VCaP (cell line): ENCODE measurements around the gene PIGU.

Experiments used
- H3K27ac ChIP-seq: fragments of 450-650 bp; 2 replicates; pipeline ENCODE4 v1.5.1; 2017
- TF ChIP-seq, protein P1 (sequence below): fragments of 450-650 bp; conservative IDR thresholded peaks from 2 replicates; pipeline ENCODE4 v1.5.1; 2017; ENCODE audit warnings: mild to moderate bottlenecking, moderate library complexity

Gene PIGU

DNA sequence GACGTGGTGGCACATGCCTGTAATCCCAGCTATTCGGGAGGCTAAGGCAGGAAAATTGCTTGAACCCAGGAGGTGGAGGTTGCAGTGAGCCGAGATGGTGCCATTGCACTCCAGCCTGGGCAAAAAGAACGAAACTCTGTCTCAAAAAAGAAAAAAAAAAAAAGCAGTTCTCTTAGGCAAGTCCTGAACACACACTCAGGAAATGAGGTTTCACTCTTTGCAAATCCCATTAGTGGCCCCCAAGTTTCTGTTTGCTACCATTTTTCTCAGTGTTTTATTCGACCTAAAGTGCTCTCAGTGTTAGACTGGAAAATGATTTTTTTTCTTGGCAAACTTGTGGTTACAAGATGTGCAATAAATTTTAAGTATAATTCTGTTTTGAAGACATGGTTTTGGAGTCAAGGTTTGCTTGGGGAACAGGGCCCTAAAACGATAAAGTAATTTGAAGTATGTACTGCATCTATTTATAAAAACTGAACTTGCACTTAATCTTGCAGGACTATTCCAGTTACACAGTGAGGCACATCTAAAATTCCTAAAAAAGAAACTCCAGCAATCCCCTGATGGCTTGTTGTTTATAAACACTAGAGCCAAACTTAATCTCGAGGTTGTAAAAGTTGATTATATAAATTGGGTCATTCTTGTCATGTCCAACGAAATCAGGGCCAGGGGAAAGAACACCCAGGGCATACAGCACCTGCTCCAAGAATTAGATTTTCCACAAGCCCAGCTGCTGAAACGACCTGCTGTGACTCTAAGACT, 75.8 kb downstream of the PIGU start:
- TF ChIP-seq, protein P1, sequence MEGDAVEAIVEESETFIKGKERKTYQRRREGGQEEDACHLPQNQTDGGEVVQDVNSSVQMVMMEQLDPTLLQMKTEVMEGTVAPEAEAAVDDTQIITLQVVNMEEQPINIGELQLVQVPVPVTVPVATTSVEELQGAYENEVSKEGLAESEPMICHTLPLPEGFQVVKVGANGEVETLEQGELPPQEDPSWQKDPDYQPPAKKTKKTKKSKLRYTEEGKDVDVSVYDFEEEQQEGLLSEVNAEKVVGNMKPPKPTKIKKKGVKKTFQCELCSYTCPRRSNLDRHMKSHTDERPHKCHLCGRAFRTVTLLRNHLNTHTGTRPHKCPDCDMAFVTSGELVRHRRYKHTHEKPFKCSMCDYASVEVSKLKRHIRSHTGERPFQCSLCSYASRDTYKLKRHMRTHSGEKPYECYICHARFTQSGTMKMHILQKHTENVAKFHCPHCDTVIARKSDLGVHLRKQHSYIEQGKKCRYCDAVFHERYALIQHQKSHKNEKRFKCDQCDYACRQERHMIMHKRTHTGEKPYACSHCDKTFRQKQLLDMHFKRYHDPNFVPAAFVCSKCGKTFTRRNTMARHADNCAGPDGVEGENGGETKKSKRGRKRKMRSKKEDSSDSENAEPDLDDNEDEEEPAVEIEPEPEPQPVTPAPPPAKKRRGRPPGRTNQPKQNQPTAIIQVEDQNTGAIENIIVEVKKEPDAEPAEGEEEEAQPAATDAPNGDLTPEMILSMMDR = no peak
- no peak overlapping the region for H3K27ac ChIP-seq

DNA sequence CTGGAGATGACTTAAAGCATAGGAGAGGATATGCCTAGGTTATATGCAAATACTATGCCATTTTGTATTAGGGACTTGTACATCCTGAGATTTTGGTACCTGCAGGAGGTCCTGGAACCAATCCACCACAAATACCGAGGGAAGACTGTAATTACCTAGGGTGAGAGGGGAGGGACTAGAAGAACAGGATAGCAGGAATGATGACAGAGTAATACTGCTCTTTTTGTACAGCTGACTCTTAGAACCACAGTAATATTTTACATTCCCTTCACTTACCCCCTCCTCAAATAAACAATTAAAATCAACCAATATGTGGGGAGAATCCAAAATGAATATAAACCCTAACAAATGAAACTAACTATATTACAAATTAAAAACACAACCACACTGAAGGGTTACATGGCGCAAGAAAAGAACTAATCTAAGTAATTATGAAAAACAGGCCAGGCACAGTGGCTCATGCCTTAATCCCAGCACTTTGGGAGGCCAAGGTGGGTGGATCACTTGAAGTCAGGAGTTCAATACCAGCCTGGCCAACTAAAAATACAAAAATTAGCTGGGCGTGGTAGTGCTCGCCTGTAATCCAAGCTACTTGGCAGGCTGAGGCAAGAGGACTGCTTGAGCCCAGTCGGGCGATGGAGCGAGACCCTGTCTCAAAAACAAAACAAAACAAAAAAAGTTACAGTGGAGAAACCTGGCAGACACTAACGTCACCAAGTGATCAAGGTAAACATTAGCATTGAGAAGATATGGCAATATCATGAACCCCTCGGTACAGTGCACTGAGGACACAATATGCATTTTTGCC, 81.3 kb downstream of the PIGU start:
- TF ChIP-seq, protein P1 = no peak
- H3K27ac ChIP-seq = no peak overlapping the region

DNA sequence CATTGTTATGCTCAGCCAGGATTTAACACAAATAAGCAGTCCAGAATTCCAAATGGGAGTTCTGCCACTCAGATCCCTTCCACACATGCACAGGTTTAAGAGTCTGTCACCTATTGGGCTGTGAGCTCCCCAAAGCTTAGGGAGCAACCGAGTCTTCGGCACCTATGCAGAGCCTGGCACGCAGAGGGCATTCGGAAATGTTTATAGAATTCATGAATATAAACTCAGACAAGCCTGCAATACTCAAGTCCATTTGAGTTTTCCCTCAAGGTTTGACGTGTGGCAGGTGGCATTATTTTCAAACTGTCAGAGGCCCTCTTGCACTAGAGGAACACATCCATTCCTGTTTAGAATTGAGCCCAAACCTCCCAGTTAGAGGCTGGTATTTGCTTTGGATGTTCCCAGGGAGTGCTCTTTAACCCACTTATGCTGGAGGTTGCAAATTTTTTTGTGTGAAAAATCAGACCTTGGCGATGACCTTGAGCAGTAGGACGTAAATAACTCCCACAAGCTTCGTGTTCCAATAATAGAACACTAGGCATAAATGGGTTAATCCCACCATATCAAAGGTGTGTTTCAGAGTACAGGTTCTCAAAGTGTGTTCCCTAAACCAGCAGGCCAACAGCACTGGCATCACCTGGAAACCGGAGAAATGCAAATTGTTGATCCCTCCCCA, 90.3 kb downstream of the PIGU start:
- TF ChIP-seq, protein P1 = no peak
- no peak overlapping the region for H3K27ac ChIP-seq

DNA sequence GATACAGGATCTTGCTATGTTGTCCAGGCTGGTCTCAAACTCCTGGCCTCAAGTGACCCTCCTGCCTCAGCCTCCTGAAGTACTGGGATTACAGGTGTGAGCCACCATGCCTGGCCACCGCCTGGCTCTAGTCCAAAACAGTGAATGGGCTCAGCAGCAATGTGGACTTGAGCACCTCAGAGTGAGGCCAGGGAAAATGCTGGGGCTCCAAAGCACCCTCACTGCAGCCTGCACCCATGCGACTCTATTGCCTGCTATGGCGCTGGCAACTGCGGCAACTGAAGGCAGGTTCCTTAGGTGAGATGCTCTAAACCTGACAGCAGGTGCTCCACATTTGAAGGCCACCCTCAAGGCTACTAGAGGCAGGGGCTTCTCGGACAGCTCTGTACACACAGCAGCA, 91.9 kb downstream of the PIGU start:
- TF ChIP-seq, protein P1 = no peak
- no peak overlapping the region for H3K27ac ChIP-seq

DNA sequence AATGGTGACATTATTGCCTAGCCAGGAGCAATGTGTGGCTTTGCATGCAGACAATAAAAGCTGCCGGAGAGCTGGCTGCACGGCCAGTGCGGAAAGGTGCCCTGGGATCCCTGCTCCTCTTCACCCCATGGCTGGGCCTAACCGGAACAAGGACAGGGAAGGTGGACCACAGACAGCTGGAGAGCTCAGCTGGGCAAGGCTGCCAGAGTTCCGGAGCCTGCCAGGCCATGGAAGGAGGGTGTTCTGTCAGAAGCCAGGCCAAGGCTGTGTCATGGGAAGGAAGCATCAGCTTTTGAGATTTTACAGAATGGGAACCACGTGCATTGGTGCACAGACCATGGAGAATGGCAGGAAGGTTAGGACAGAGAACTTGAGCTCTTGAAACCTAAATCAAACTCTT, 93.3 kb downstream of the PIGU start:
- no peak overlapping the region for H3K27ac ChIP-seq
- TF ChIP-seq, protein P1 = no peak

DNA sequence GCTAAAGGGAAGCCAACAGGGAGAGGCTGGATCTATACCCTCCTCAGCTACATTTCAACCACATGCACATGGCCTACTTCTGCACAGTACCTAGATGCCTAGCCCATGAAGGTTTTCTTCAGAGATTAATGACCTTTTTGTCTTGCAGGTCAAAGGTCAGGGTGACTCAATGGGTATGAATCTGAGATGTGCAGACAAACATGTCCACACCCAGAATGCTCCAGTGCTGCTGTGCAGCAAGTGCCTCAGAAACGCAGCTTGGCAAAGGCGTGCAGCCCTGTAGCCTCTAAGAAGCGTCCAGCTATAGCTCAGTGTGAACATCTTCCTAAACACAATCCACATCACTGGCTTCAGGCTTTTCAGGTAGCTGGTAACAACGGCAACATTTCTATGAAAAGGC, 94.0 kb downstream of the PIGU start:
- no peak overlapping the region for H3K27ac ChIP-seq
- TF ChIP-seq, protein P1 = no peak

DNA sequence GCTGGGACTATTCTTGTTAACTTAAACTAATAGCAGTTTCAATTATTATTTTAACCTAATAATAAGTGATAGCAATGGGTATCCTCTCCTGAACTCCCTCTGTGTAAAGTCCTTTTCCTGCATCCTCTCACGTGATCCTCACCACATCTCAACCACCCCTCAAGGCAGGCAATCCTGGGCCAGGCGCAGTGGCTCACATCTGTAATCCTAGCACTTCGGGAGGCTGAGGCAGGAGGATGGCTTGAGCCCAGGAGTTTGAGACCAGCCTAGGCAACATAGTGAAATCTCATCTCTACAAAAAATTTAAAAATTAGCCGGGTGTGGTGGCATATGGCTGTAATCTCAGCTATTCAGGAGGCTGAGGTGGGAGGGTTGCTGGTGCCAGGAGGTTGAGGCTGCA, 94.7 kb downstream of the PIGU start:
- no peak overlapping the region for H3K27ac ChIP-seq
- TF ChIP-seq, protein P1 = no peak
